Transverse colon (tissue), 4 donors: ENCODE results near the gene SOX8. TPM values are rescaled to one million over a fixed set of nuclear protein-coding genes. Genes with fewer than 3 reads are reported as not detected.
"Not testable (repeated sequence)": the region's sequence is repeated elsewhere in the genome, so short reads cannot be mapped to it uniquely, and the experiment has no call there.

Experiments used
- DNase-seq: peaks from one replicate; pipeline ENCODE4 v3.0.0-alpha.2; 2019
- H3K27ac ChIP-seq, 4 donors: fragments of 200-600 bp; sonication (generic); 2 replicates each; pipeline ENCODE4 v1.5.1; 2016 to 2018; ENCODE audit warnings: inconsistent platforms in 4 of 4
- H3K27me3 ChIP-seq: fragments of 200-600 bp; sonication (generic); 2 replicates; pipeline ENCODE4 v1.5.1; 2017; ENCODE audit warnings: inconsistent platforms
- H3K36me3 ChIP-seq, 4 donors: fragments of 200-600 bp; sonication (generic); 2 replicates each; pipeline ENCODE4 v1.5.1; 2017 to 2019; ENCODE audit warnings: inconsistent platforms in 4 of 4
- H3K4me1 ChIP-seq, 4 donors: fragments of 200-600 bp; sonication (generic); 2 replicates each; pipeline ENCODE4 v1.5.1; 2017 to 2020; ENCODE audit warnings: inconsistent platforms in 4 of 4
- H3K4me3 ChIP-seq, 4 donors: fragments of 200-600 bp; sonication (generic); 1 replicate in 1 of 4; 2 replicates in 3 of 4; pipeline versions ENCODE4 v1.5.1 to v1.6.1; 2017 to 2019; ENCODE audit warnings: inconsistent platforms in 4 of 4
- H3K9me3 ChIP-seq, 2 donors: fragments of 200-600 bp; sonication (generic); 2 replicates each; pipeline ENCODE4 v1.5.1; 2017 to 2019; ENCODE audit warnings: inconsistent platforms in 2 of 2
- CTCF ChIP-seq, 5 experiments: fragments of 200-600 bp in 3 of 5; fragments of 450-650 bp in 2 of 5; sonication (generic) in 3 of 5; IDR thresholded peaks; 1 replicate in 2 of 5; 2 replicates in 3 of 5; pipeline ENCODE4 v1.5.1; 2016 to 2017; ENCODE audit warnings: antibody characterized with exemption in 5 of 5, inconsistent platforms in 3 of 5, mild to moderate bottlenecking in 2 of 5, moderate library complexity in 1 of 5
- EP300 ChIP-seq: sonication (generic); formaldehyde crosslinking; IDR thresholded peaks from one replicate; pipeline ENCODE4 v1.6.1; 2017; ENCODE audit warnings: antibody characterized with exemption, low read depth
- POLR2A ChIP-seq: fragments of 450-650 bp; IDR thresholded peaks from one replicate; pipeline ENCODE4 v1.6.1; 2016; ENCODE audit warnings: antibody characterized with exemption, mild to moderate bottlenecking, moderate library complexity
- POLR2AphosphoS5 ChIP-seq, 3 donors: sonication (generic); formaldehyde crosslinking; IDR thresholded peaks; one replicate each; pipeline ENCODE4 v1.6.1; 2016; ENCODE audit warnings: antibody characterized with exemption in 3 of 3
- WGBS, 2 donors: methylation state at CpG; one replicate each; pipeline ENCODE4 v1.1.5; 2018; ENCODE audit warnings: low coverage in 1 of 2; 5-methylcytosine and 5-hydroxymethylcytosine counted together
- in situ Hi-C, 4 donors: fragments of 200-750 bp; cut with MboI; loops; one replicate each; pipeline versions ENCODE4 v1.15.0 to v1.15.1; 2017; ENCODE audit warnings: low sequenced_read_pairs in 3 of 4, low pct_ligation_motif_present in 1 of 4, low pct_unique_long_range_greater_than_20kb in 1 of 4
- intact Hi-C: fragments of 100-400 bp; cut with DNase I; formaldehyde crosslinking; loops from one replicate; pipeline ENCODE4 v1.15.1; 2023; ENCODE audit warnings: low total_unique reads
- total RNA-seq, 4 donors: library from RNA; depleted of rRNA; stranded (reverse); fragments of >200 nt; gene quantifications; one replicate each; pipeline ENCODE4 v1.1.0, GENCODE V29; 2016

SOX8 gene
- total RNA-seq, 4 donors from 2014 or later: 0.37 to 1.9 (median 0.50) TPM

GRCh38 chr16:951660-952301, 29.8 kb upstream of the SOX8 start:
- Histone ChIP-seq H3K27me3 (no peaks in the 10 kb centered on the region), H3K36me3 (peaks cover 0 to 10% (median 0%) of the 10 kb centered on the region in 4 donors), H3K27ac (no peak overlapping the region), H3K4me3 (no peak overlapping the region), H3K4me1 (no peaks in the 10 kb centered on the region), H3K9me3 (no peaks in the 10 kb centered on the region)
- 80 to 92% methylated on average over 2 to 21 of the region's 22 CpGs for WGBS, 2 donors
- TF ChIP-seq CTCF (IDR thresholded peaks at IDR 0.05): no peak
- TF ChIP-seq POLR2AphosphoS5 (IDR thresholded peaks at IDR 0.05): no peak
- TF ChIP-seq POLR2A: no peak
- no peak for TF ChIP-seq EP300
- intact Hi-C loops: no loop called here
- no peak for DNase-seq
- in situ Hi-C loops: no loop called here

- H3K4me1 ChIP-seq: no peaks in the 10 kb centered on the region
- TF ChIP-seq CTCF (IDR thresholded peaks at IDR 0.05): no peak
- TF ChIP-seq POLR2AphosphoS5 (IDR thresholded peaks at IDR 0.05): no peak
- no peak for TF ChIP-seq POLR2A
- TF ChIP-seq EP300: no peak
- H3K9me3 ChIP-seq: no peaks in the 10 kb centered on the region
- H3K27ac ChIP-seq: no peak overlapping the region
- intact Hi-C loops: no loop called here
- 96% methylated on average over 12 of the region's 12 CpGs; no CpG with 5 or more reads in 1 of the 2 donors for WGBS, 2 donors
- no peaks in the 10 kb centered on the region for H3K27me3 ChIP-seq
- in situ Hi-C loops: no loop called here
- no peak overlapping the region for H3K4me3 ChIP-seq
- no peak for DNase-seq
- peaks cover 0 to 10% (median 0%) of the 10 kb centered on the region in 4 donors for H3K36me3 ChIP-seq
Observed at GRCh38 chr16:952321-952720, 29.2 kb upstream of the SOX8 start.

- H3K9me3 ChIP-seq, DNase-seq, intact Hi-C loops, H3K27ac ChIP-seq, in situ Hi-C loops, H3K4me1 ChIP-seq, H3K4me3 ChIP-seq, H3K27me3 ChIP-seq: not testable (repeated sequence)
- 96 to 100% methylated on average over 1 to 2 of the region's 7 CpGs for WGBS, 2 donors
- H3K36me3 ChIP-seq: peaks cover 0 to 10% (median 0%) of the 10 kb centered on the region in 4 donors
Observed at GRCh38 chr16:953818-954217, 27.8 kb upstream of the SOX8 start.

GRCh38 chr16:955766-956165, 25.8 kb upstream of the SOX8 start:
- in situ Hi-C loops, H3K27me3 ChIP-seq, H3K4me3 ChIP-seq, intact Hi-C loops, DNase-seq, H3K9me3 ChIP-seq, H3K27ac ChIP-seq, H3K4me1 ChIP-seq: not testable (repeated sequence)
- 83 to 93% methylated on average over 9 to 27 of the region's 27 CpGs for WGBS, 2 donors
- peaks cover 0 to 10% (median 0%) of the 10 kb centered on the region in 4 donors for H3K36me3 ChIP-seq

GRCh38 chr16:959232-960040, 22.1 kb upstream of the SOX8 start:
- Histone ChIP-seq H3K27ac (no peak overlapping the region), H3K4me3 (no peak overlapping the region), H3K9me3 (no peaks in the 10 kb centered on the region), H3K4me1 (peaks cover 0 to 14% (median 5%) of the 10 kb centered on the region in 4 donors), H3K27me3 (no peaks in the 10 kb centered on the region), H3K36me3 (no peaks in the 10 kb centered on the region)
- intact Hi-C loops (no loop called here), in situ Hi-C loops (no loop called here)
- DNase-seq: no peak
- TF ChIP-seq POLR2AphosphoS5 (IDR thresholded peaks at IDR 0.05) (no peak), CTCF (IDR thresholded peaks at IDR 0.05) (no peak), EP300 (no peak), POLR2A (no peak)
- 88 to 95% methylated on average over 9 to 24 of the region's 24 CpGs for WGBS, 2 donors
